Measurements from ENCODE around the gene XPO6. TPM values are rescaled to one million over a fixed set of nuclear protein-coding genes. Genes with fewer than 3 reads are reported as not detected.

Gene XPO6
- total RNA-seq, 1 experiment from 2014 or later: 112 TPM

- BruUV-seq (replicated peaks): no TSS peak
- POLR2A ChIA-PET: no interaction called here
- Histone ChIP-seq H3K4me3 (ENCODE audit: low read depth, low read length) (no peak overlapping the region), H3K9me3 (no peaks in the 10 kb centered on the region), H3K36me3 (ENCODE audit: control insufficient read depth, insufficient read depth, low read length) (no peaks in the 10 kb centered on the region; the same call in 1 of the 2 replicates), H3K27me3 (replicated peaks; ENCODE audit: control insufficient read depth, insufficient read depth, low read length) (no peaks in the 10 kb centered on the region), H3K4me1 (no peaks in the 10 kb centered on the region)
- Mint-ChIP-seq H3K4me1 (ENCODE audit: low read depth, unreplicated experiment) (no peaks in the 10 kb centered on the region), H3K27ac (ENCODE audit: unreplicated experiment) (no peak overlapping the region), H3K36me3 (ENCODE audit: insufficient read depth, unreplicated experiment) (peaks cover 53% of the 10 kb centered on the region), H3K9me3 (ENCODE audit: unreplicated experiment) (no peaks in the 10 kb centered on the region), H3K27me3 (ENCODE audit: insufficient read depth, unreplicated experiment) (no peaks in the 10 kb centered on the region), H3K4me3 (ENCODE audit: unreplicated experiment) (no peak overlapping the region)
- CTCF ChIA-PET: no interaction called here
- no peak for DNase-seq
- TF ChIP-seq CTCF (IDR thresholded peaks at IDR 0.05; ENCODE audit: insufficient read depth in 1 of 2, low read depth in 1 of 2, low read length in 1 of 2, severe bottlenecking in 1 of 2, unreplicated experiment in 1 of 2): no peak
- intact Hi-C loops (cut with micrococcal nuclease; ENCODE audit: unreplicated experiment): no loop called here
Observed at GRCh38 chr16:28146536-28146935, 65.2 kb downstream of the XPO6 start.

GRCh38 chr16:28145796-28146195, 66.0 kb downstream of the XPO6 start:
- DNase-seq: no peak
- BruUV-seq (replicated peaks): no TSS peak
- no peaks in the 10 kb centered on the region for H3K27me3 Mint-ChIP-seq (ENCODE audit: insufficient read depth, unreplicated experiment)
- POLR2A ChIA-PET: no interaction called here
- peaks cover 52% of the 10 kb centered on the region for H3K36me3 Mint-ChIP-seq (ENCODE audit: insufficient read depth, unreplicated experiment)
- H3K4me1 ChIP-seq: no peaks in the 10 kb centered on the region
- H3K4me1 Mint-ChIP-seq (ENCODE audit: low read depth, unreplicated experiment): no peaks in the 10 kb centered on the region
- intact Hi-C loops (cut with micrococcal nuclease; ENCODE audit: unreplicated experiment): no loop called here
- H3K9me3 ChIP-seq: no peaks in the 10 kb centered on the region
- no peak overlapping the region for H3K4me3 ChIP-seq (ENCODE audit: low read depth, low read length)
- no peak overlapping the region for H3K4me3 Mint-ChIP-seq (ENCODE audit: unreplicated experiment)
- H3K9me3 Mint-ChIP-seq (ENCODE audit: unreplicated experiment): no peaks in the 10 kb centered on the region
- H3K27ac Mint-ChIP-seq (ENCODE audit: unreplicated experiment): no peak overlapping the region
- no peaks in the 10 kb centered on the region for H3K27me3 ChIP-seq (replicated peaks; ENCODE audit: control insufficient read depth, insufficient read depth, low read length)
- CTCF ChIA-PET: no interaction called here
- TF ChIP-seq CTCF (IDR thresholded peaks at IDR 0.05; ENCODE audit: insufficient read depth in 1 of 2, low read depth in 1 of 2, low read length in 1 of 2, severe bottlenecking in 1 of 2, unreplicated experiment in 1 of 2): no peak
- no peaks in the 10 kb centered on the region for H3K36me3 ChIP-seq (ENCODE audit: control insufficient read depth, insufficient read depth, low read length)

GRCh38 chr16:28140788-28141618, 70.8 kb downstream of the XPO6 start:
- Mint-ChIP-seq H3K27me3 (ENCODE audit: insufficient read depth, unreplicated experiment) (no peaks in the 10 kb centered on the region), H3K36me3 (ENCODE audit: insufficient read depth, unreplicated experiment) (peaks cover 44% of the 10 kb centered on the region), H3K27ac (ENCODE audit: unreplicated experiment) (no peak overlapping the region), H3K9me3 (ENCODE audit: unreplicated experiment) (no peaks in the 10 kb centered on the region), H3K4me1 (ENCODE audit: low read depth, unreplicated experiment) (no peaks in the 10 kb centered on the region), H3K4me3 (ENCODE audit: unreplicated experiment) (no peak overlapping the region)
- Histone ChIP-seq H3K4me3 (ENCODE audit: low read depth, low read length) (no peak overlapping the region), H3K36me3 (ENCODE audit: control insufficient read depth, insufficient read depth, low read length) (no peaks in the 10 kb centered on the region), H3K9me3 (no peaks in the 10 kb centered on the region), H3K27me3 (replicated peaks; ENCODE audit: control insufficient read depth, insufficient read depth, low read length) (no peaks in the 10 kb centered on the region), H3K4me1 (no peaks in the 10 kb centered on the region)
- DNase-seq: no peak
- TF ChIP-seq CTCF (IDR thresholded peaks at IDR 0.05; ENCODE audit: insufficient read depth in 1 of 2, low read depth in 1 of 2, low read length in 1 of 2, severe bottlenecking in 1 of 2, unreplicated experiment in 1 of 2): no peak
- intact Hi-C loops (cut with micrococcal nuclease; ENCODE audit: unreplicated experiment): no loop called here
- ChIA-PET POLR2A (interaction anchor here (0.6 kb wide), 1 partner anchor 71 kb away, joined by 4 read pairs; no protein-coding TSS in a partner anchor), CTCF (interaction anchor here (0.7 kb wide), 1 partner anchor 297 kb away, joined by 3 read pairs; no protein-coding TSS in a partner anchor)
- BruUV-seq (replicated peaks): no TSS peak

Measured in Caco-2 (cell line).